Activated gamma-delta T cell treated with anti-CD3 and anti-CD28 coated beads, Interleukin-2, amount 50 U/mL, for 16 hours (primary cell): ENCODE data around the gene ENTPD2.

ENCODE experiments used
- DNase-seq: peaks from one replicate; pipeline ENCODE4 v3.0.0-alpha.2; 2020; ENCODE audit warnings: low read depth

ENTPD2 gene

DNA sequence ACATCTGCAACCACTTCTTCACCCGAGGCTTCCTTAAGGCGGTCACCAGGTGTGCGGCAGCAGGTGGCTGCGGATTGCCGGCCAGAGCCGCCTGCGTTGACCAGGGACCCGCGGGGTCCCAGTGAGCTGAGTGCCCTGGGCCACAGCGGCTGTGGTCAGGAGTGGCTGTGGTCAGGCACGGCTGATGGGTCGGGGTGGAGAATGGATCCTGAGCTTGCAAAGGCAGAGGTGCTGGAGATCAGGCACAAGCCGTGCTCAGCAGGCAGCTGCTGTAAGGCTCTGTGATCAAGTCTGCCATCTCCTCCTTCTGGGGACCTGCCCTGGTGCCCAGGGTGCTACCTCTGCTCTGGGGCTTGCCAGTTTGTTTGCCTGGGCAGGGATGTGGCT is 25.5 kb upstream of the ENTPD2 start:
- DNase-seq: no peak

DNA sequence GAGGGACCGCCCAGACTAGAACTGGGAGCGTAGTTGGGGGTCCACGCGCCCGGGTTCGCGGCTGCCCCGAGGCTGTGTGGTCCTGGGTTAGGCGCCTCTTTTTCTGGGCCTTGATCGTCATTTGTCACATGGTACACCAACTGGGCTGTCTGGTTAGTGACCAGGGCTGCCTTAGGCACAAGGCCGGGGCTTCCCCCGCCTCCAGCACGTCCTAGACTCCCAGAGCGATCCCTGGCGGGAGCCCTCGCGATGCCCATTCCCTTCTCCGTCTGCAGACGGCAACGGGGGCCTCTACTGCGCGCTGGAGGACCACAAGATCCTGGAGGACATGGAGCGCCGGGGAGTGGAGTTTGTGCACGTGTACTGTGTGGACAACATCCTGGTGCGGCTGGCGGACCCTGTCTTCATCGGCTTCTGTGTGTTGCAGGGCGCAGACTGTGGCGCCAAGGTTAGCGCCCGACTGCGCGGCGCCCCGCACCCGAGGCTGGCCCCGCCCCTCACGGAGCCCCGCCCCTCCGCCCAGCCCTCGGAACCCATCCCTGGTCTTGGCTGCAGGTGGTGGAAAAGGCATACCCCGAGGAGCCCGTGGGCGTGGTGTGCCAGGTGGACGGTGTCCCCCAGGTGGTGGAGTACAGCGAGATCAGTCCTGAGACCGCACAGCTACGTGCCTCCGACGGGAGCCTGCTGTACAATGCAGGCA is 25.0 kb upstream of the ENTPD2 start:
- no peak for DNase-seq

DNA sequence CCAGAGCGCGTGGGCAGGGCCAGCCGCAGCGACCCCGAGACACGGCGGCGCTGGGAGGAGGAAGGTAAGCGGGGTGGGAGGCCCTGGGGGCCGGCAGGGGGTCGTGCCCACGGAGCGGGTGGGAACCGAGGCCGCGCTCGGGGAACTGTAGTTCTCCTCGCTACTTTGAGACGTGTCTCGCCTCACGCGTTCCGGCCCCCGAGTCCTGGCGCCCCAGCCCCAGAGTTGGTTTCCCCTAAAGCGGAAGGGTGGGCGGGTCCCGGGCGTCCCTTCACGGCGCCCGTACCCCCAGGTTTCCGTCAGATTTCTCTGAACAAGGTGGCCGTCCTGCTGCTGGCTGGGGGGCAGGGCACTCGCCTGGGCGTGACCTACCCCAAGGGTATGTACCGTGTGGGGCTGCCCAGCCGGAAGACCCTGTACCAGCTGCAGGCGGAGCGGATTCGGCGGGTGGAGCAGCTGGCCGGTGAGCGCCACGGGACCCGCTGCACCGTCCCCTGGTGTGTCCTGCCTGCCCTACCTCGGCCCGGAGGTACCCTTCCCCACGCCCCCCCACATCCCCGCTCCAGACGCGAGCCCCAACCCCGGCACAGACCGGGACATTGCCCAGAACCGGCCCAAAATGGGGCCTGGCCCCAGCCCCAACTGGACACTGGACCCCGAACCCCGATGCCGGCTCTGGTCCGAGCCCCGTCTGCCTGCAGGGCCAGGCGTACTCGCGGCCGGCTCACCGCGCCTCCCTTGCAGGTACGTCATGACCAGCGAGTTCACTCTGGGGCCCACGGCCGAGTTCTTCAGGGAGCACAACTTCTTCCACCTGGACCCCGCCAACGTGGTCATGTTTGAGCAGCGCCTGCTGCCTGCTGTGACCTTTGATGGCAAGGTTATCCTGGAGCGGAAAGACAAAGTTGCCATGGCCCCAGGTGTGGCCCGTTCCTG is 24.2 kb upstream of the ENTPD2 start:
- DNase-seq: peak; percentile 25

DNA sequence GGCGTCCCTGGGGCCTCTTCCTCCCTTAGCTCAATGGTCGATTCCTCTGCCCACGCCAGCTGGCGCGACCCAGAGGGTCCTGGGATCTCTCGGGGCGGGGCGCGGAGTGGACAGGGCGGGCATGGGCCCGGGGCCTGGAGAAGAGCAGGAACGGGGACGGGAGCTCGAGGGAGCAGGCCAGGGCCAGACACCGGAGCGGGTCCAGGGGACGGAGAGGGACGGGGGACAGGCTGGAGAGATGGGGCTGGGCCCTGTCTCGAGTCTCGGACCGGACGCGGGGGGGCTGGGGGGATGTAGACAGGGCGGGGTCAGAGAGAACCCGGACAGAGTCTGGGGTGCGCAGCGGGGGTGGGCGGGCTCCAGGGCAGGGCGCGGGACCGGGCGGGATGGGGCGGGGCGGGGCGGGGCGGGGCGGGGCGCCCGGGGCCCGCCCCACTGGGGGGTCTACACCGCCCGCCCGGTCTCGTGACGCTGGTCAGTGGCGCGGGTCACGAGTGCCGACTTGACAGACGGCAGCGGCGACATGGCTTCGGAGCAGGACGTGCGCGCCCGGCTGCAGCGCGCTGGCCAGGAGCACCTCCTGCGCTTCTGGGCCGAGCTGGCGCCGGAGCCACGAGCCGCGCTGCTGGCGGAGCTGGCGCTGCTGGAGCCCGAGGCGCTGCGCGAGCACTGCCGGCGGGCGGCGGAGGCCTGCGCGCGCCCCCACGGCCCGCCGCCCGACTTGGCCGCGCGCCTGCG is 23.3 kb upstream of the ENTPD2 start, which contains the start of gene UAP1L1:
Gene UAP1L1 (plus strand): TSS at position 508 of the 738 bp plus-strand sequence. CDS start 16 bp downstream, at position 524.
- DNase-seq: peak; percentile 20

DNA sequence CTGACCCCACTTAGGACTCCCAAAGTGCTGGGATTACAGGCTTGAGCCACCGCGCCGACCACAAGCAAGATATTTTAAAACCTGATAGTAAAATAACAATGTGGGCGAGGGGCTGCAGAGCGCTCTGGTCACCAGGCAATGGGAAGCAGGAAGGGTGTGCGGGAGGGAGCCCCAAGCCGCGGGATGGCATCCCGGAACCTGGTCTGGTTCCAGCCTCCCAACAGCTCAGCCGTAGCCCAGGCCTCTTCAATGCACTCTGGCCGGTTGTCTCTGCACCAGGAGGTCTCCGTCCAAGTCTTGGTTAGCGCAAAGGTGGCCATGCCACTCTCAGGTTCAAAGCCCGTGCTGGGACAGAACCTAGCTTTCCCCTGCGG is 22.8 kb upstream of the ENTPD2 start:
- no peak for DNase-seq

DNA sequence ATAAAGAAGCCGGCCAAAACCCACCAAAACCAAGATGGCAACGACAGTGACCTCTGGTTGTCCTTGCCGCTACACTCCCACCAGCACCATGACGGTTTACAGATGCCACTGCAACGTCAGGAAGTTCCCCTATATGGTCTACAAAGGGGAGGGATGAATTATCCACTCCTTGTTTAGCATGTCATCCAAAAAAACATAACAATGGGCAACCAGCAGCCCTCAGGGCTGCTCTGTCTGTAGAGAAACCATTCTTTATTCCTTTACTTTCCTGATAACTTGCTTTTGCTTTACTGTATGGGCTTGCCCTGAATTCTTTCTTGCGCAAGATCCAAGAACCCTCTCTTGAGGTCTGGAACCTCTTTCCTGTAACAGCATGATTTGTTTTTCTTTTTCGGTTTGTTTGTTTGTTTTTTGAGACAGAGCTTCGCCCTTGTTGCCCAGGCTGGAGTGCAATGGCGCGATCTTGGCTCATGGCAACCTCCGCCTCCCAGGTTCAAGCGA is 21.5 kb upstream of the ENTPD2 start:
- no peak for DNase-seq

DNA sequence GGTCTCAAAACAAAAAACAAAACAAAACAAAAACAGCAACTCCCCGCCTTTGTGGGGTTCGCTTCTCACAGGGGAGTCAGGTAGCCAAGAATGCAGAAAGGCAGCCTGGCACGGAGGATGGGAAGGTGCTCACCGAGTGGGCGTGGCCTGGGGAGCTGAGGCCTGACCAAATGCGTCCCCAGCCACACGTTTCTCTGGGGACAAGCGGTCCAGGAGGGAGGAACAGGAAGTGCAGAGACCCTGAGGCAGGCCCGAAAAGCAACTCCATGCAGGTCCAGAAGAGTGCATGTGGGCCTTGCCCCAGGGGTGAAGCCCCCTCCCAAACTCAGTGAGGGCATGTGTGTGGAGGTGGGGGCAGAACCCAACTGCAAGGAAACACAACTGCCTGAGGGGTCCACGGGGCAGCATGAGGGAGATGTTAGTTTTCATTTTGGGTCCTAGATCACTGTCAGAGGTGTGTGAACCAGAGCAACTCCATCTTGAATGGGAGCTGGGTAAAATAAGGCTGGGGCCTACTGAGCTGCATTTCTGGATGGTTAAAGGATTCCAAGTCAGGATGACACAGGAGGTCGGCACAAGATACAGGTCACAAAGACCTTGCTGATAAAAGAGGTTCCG is 20.9 kb upstream of the ENTPD2 start:
- DNase-seq: no peak

DNA sequence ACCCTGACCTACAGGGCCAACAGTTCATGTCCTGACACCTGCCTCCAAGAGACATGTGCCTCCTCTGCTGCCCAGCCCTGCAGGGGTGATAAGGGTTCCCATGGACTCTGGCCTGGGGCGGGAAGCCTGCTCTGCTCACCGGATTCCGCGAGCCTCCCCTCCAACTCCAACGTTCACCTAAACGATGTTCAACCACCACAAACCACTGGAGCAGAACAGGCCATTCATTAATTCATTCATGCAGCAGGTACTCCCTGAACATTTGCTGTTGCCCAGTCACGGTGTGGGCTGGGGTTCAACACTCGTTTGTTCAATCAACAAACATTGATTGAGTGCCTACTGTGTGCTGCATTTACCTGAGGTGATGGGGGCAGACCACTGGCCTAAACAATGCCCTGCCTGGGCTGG is 20.1 kb upstream of the ENTPD2 start:
- no peak for DNase-seq

DNA sequence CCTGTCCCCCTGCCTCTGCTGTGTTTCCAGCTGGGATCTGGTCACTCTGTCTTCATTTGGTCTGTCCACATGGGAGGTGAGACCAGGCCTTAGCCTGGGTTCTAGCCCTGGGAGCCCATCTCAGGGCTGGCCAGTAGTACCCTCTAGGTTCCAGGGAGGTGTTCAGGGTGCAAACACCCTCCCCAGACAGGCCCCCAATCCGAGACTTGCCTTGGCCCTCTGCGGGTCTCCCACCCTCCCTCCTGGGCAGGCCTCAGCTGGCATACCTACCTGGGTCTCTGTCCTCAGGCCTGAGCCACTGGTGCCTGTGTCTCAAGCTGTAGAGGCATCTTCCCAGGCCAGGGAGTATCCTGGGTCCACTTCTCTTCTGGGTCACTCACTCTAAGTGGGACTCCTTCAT is 17.4 kb upstream of the ENTPD2 start:
- no peak for DNase-seq

DNA sequence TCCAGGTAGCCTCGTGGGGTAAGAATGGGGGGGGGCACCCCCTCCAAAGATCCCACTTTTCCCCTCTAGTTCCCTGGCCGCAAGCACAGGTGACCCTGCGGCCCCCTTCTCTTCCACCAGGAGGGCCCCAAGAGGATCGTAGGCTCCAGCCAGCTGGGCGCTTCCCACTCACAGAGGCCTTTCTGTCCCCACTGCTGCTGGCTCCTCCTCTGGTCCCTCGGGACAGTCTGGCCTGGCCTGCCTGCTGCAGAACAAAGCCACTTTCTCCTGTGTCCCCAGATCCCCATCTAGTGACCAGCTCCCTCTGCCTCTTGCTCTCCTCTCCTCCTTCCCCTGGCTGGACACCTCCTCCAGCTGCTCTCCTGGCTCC is 17.0 kb upstream of the ENTPD2 start:
- no peak for DNase-seq

DNA sequence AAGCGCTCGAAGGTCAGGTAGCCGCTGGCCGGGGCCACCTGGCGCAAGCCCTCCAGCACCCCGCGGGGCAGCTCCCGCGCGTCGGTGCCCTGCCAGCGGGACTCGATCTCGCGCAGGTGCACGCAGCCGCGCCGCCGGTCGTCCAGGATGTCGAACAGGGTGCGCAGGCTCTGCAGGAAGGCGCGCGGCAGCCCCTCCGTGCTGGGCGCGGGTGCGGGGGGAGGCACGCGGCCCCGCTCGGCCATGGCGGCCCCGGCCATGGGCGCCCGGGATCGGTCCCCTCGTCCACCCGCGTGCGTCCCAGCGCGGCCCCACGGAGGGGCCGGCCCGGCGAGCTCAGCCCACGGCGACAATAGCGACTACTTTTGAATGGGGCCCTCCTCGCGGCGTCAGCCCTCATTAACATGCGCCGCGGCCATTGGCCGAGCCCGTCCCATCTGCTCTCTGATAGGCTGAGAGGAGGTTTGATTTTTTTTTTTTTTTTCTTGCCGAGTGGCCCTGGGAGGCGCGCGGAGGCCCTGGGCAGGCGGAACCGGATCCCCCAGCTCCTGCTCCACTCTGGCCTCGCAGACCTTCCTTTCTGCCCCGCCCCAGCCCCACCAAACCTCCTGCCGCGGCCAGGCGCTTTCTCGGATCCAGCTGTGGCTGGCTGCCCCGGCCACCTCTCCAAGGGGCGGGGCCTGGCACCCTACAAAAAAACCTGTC is 16.5 kb upstream of the ENTPD2 start, which contains the start of gene SAPCD2:
Gene SAPCD2 (minus strand): TSS at position 357 of the 705 bp plus-strand sequence. CDS start 97 bp downstream, at position 260.
- DNase-seq: peak; percentile 72

DNA sequence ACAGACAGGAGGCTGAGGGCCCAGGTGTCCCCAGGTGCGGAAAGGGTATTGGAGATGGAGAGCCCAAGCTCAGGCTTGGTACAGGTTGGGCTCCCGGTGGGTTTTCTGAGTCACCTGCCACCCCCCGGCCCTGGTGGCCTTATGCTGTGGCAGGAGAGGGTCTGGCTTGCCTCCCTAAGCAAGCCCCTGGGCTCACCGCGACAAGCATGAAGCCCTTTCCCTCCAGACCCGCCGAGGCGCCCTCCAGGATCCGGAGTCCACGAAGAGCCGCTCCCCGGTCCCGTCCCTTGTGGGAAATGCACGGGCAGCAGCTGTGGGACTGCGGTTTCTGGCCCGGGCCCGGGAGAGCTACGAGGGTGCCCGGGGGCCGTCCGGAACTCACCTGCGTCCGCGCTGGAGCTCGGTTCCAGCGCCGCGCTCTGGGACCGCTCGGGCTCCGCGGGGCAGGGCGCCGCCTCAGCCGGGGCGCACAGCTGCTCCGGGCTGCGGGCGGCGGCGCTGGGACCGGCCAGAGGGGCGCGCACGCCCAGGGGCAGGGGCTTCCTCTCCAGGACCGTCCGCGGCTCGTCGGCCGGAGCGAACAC is 15.7 kb upstream of the ENTPD2 start:
- DNase-seq: no peak

DNA sequence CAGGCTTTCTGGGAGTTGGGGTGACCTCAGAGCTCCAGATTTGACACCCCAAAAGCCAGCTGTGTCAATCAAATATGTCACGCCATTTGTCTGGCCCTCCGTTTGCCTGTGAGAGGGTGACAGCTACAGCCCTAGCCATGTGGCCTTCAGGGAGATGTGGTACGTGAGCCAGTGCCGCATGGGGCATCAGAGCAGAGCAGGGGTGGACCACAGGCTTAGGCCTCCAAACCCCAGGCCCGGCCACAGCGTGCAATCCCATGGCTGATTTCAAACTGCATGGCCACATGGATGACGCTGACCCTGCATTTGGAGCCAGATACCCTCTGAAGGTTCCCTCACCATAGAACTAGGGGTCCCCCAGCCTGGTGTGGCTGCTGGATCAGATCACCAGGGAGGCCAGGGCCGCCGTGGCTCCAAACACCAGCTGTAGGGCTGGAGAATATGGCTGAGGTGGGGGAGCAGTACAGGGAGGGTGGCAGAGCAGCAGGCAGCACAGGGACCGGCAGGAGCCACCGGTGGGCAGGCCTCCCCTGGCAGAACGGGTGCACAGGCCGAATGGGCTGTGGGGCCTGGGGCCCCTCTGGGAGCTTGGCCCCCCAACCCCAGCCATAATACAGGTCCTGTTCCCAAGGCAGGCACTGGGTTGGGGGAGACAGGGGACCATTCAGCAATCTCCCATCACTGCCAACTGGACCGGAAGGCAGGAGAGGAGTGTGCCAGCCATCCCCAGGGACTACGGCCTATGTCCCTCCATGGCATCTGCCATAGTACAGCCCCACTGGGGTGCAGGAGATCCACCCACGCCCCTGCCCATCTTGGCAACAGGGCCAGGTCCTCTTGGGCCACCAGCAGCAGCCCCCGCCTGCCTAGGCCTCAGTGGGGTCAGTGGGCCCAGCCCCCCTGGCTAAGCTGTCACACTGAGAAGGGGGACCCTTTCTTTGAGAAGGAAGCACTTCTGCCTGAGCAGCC is 15.0 kb upstream of the ENTPD2 start:
- DNase-seq: no peak

DNA sequence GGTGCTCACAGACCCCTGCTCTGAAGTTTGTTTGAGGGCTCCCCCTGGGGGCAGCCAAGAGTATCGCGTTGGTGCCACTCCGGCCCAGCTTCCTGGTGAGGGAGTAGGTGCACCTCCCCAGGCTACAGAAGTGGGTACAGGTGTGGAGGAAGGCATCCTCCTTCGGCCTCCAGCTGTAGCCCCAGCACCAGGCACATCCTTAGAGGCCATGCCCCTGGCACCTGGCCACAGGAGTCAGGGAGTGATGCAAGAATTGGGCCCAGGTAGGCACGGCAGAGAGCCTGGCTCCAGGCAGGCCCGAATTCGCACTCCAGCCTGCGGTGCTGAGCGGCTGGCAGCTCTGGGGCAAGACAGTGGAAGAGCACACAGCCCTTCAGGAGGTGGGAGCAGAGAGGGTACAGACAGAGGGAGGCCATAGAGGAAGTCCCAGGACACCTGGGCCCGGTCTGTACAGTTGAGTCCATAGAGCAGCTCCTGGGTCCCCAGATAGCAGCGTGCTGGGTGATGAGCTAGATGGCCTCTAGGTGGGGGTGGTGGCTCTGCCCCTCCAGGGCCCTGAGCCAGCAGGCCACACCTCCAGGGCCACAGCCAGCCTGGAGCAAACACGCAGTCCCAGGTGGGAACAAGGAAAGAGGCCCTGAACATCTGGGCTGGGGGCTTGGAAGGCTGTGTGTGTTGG is 14.1 kb upstream of the ENTPD2 start:
- peak; percentile 78 for DNase-seq

DNA sequence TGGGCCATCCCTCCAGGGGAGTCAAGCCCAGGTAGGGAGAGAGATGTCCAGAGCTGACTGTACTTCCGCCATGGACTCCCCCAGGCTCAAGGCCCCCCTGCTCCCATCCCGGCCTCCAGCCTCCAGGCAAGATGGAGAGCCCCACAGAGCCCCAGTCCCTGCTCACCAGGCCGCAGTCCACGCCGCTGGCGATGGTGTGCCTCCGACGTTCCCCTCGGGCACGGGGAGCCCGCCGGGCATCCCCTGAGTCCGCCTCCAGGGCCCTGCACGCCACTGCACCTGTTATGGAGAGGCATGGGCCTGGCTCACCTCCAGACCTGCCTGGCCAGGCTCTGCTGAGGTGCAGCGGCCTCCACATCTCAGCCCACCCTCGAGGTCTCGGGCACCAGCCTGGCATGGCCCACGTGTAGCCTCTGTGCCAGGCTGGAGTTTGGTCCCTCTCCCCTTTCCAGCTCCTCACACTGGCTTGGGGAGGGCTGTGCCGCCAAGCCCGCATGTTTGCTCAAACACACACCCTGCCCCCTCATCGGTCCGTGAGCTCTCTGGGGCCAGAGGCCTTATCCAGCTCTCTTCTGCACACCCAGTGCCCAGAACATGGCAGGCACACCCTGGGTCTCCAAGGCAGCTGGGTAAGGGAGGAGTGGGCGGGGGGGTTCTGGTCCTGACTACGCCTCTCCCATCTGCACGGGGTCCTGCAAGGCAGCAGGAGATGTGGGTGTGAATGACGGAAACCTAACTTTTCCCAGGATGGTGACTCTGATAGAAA is 12.4 kb upstream of the ENTPD2 start:
- DNase-seq: no peak

DNA sequence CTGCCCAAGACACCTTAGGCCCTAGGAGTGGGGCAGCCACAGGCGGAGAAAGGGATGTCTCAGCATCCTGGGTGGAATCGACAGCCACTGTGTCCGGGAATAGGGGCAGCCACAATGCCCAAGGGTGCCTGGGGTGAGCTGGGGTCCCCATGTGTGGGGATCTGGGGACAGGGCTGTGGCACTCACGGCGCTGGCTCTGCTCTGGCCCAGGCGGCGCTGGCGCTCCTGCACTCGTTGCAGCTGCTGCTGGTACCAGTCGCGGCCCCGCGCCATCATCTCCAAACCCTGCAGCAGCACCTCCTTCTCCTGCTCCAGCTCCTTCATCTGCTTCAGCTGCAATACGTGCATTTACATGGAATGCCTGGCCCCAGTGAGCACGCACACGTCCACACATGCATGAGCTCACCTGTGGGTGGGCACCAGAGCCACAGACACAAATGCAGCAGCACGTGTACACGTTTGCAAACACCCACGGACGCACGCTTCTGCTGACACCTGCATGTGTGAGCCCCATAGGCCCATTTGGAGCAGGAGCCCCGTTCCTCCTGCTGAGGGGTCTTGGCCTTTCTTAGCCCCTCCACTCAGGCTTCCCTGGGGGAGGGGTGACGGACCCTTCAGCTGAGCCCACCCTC is 11.6 kb upstream of the ENTPD2 start:
- no peak for DNase-seq

DNA sequence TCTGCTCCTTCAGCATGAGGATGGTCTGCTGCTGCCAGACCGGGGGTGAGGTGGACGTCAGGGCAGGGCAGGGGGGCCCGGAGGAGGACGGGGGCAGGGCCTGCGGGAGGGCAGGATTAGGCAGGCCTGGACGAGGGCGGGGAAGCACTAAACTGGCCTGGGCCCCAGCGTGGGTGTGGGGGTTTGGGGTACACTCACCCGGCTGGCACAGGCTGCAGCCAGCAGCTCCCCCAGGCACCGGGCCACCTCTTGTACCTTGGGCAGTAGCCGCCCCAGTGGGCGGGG is 11.0 kb upstream of the ENTPD2 start:
- DNase-seq: no peak
